ENCODE results near the gene POLN. TPM values are rescaled to one million over a fixed set of nuclear protein-coding genes. Genes with fewer than 3 reads are reported as not detected.
"Not testable (repeated sequence)": the region's sequence is repeated elsewhere in the genome, so short reads cannot be mapped to it uniquely, and the experiment has no call there.

POLN gene
- total RNA-seq, 2 experiments from 2014 or later, result 4.0 to 4.4 TPM

DNA sequence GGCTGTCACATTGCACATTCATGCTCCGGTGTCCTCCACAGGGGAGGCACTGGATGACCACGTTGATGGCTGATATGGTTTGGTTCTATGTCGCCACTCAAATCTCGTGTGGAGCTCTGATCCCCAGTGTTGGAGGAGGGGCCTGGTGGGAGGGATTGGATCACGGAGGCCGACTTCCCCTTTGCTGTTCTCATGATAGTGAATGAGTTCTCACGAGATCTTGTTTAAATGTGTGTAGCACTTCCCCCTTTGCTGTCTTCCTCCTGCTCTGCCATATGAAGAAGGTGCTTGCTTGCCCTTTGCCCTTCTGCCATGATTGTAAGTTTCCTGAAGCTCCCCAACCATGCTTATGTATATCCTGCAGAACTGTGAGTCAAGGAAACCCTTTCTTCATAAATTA is 205.1 kb downstream of the POLN start:
- no peak overlapping the region for H3K4me3 ChIP-seq (ENCODE audit: low read depth, low read length, poor library complexity, severe bottlenecking)
- DNase-seq (ENCODE audit: low spot score), result peak; percentile 14
- no TSS peak for BruUV-seq (replicated peaks)
- H3K9me2 ChIP-seq (ENCODE audit: insufficient read depth, low read length), result no peaks in the 10 kb centered on the region
- peaks cover 4% of the 10 kb centered on the region for H3K4me1 ChIP-seq (ENCODE audit: insufficient read depth, low read length, poor library complexity, severe bottlenecking)
- no peak overlapping the region for H3K4me2 ChIP-seq (ENCODE audit: low read length)
- H3K79me2 ChIP-seq (ENCODE audit: insufficient read depth, low read depth, low read length), result no peaks in the 10 kb centered on the region
- intact Hi-C loops (cut with micrococcal nuclease; ENCODE audit: unreplicated experiment), result no loop called here
- TF ChIP-seq, protein P1, sequence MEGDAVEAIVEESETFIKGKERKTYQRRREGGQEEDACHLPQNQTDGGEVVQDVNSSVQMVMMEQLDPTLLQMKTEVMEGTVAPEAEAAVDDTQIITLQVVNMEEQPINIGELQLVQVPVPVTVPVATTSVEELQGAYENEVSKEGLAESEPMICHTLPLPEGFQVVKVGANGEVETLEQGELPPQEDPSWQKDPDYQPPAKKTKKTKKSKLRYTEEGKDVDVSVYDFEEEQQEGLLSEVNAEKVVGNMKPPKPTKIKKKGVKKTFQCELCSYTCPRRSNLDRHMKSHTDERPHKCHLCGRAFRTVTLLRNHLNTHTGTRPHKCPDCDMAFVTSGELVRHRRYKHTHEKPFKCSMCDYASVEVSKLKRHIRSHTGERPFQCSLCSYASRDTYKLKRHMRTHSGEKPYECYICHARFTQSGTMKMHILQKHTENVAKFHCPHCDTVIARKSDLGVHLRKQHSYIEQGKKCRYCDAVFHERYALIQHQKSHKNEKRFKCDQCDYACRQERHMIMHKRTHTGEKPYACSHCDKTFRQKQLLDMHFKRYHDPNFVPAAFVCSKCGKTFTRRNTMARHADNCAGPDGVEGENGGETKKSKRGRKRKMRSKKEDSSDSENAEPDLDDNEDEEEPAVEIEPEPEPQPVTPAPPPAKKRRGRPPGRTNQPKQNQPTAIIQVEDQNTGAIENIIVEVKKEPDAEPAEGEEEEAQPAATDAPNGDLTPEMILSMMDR (conservative IDR thresholded peaks at IDR 0.05; ENCODE audit: low read length), result no peak
- ChIA-PET CTCF (ENCODE audit: unreplicated experiment) (no interaction called here), POLR2A (no interaction called here)
- H3K27ac ChIP-seq (ENCODE audit: low read depth, low read length, poor library complexity, severe bottlenecking), result no peak overlapping the region
- H4K20me1 ChIP-seq (ENCODE audit: insufficient read depth, low read length), result no peaks in the 10 kb centered on the region
- peak overlapping the region; percentile 25; the same call in 1 of the 2 replicates for H2AFZ ChIP-seq (ENCODE audit: low read length)
- no peaks in the 10 kb centered on the region for H3K36me3 ChIP-seq (ENCODE audit: insufficient read depth, low read length)
- no peaks in the 10 kb centered on the region for H3K9me3 ChIP-seq (ENCODE audit: low read length)

- intact Hi-C loops (cut with micrococcal nuclease; ENCODE audit: unreplicated experiment), result no loop called here
- no peaks in the 10 kb centered on the region for H4K20me1 ChIP-seq (ENCODE audit: insufficient read depth, low read length)
- H3K4me2 ChIP-seq (ENCODE audit: low read length), result no peak overlapping the region
- CTCF ChIA-PET (ENCODE audit: unreplicated experiment), result no interaction called here
- no peak overlapping the region for H3K4me3 ChIP-seq (ENCODE audit: low read depth, low read length, poor library complexity, severe bottlenecking)
- no peaks in the 10 kb centered on the region for H3K79me2 ChIP-seq (ENCODE audit: insufficient read depth, low read depth, low read length)
- peaks cover under 1% of the 10 kb centered on the region for H3K4me1 ChIP-seq (ENCODE audit: insufficient read depth, low read length, poor library complexity, severe bottlenecking)
- POLR2A ChIA-PET, result interaction anchor here (0.6 kb wide), 1 partner anchor 56 kb away, joined by 3 read pairs; no protein-coding TSS in a partner anchor
- no TSS peak for BruUV-seq (replicated peaks)
- TF ChIP-seq, protein P1 (conservative IDR thresholded peaks at IDR 0.05; ENCODE audit: low read length), result no peak
- no peak for TF ChIP-seq EZH2phosphoT487 (IDR thresholded peaks at IDR 0.05; ENCODE audit: borderline replicate concordance, low read depth, low read length)
- no peaks in the 10 kb centered on the region for H3K36me3 ChIP-seq (ENCODE audit: insufficient read depth, low read length)
- no peak overlapping the region for H3K27ac ChIP-seq (ENCODE audit: low read depth, low read length, poor library complexity, severe bottlenecking)
- DNase-seq (ENCODE audit: low spot score), result no peak
- H3K9me3 ChIP-seq (ENCODE audit: low read length), result no peaks in the 10 kb centered on the region
- no peak overlapping the region for H2AFZ ChIP-seq (ENCODE audit: low read length)
- H3K9me2 ChIP-seq (ENCODE audit: insufficient read depth, low read length), result no peaks in the 10 kb centered on the region
Measured at GRCh38 chr4:2036327-2036726, 205.6 kb downstream of the POLN start.

- H3K4me1 ChIP-seq (ENCODE audit: insufficient read depth, low read length, poor library complexity, severe bottlenecking); H3K36me3 ChIP-seq (ENCODE audit: insufficient read depth, low read length); H3K4me3 ChIP-seq (ENCODE audit: low read depth, low read length, poor library complexity, severe bottlenecking); H3K27ac ChIP-seq (ENCODE audit: low read depth, low read length, poor library complexity, severe bottlenecking); H3K9me2 ChIP-seq (ENCODE audit: insufficient read depth, low read length); CTCF ChIA-PET (ENCODE audit: unreplicated experiment); H3K4me2 ChIP-seq (ENCODE audit: low read length); BruUV-seq (replicated peaks); H3K79me2 ChIP-seq (ENCODE audit: insufficient read depth, low read depth, low read length); intact Hi-C loops (cut with micrococcal nuclease; ENCODE audit: unreplicated experiment); DNase-seq (ENCODE audit: low spot score); H2AFZ ChIP-seq (ENCODE audit: low read length); H4K20me1 ChIP-seq (ENCODE audit: insufficient read depth, low read length); H3K9me3 ChIP-seq (ENCODE audit: low read length): not testable (repeated sequence)
- POLR2A ChIA-PET, result interaction anchor here (0.6 to 0.7 kb wide), 2 partner anchors 22 to 489 kb away, joined by 3 read pairs; no protein-coding TSS in a partner anchor
Measured at GRCh38 chr4:2031161-2031560, 210.8 kb downstream of the POLN start.

DNA sequence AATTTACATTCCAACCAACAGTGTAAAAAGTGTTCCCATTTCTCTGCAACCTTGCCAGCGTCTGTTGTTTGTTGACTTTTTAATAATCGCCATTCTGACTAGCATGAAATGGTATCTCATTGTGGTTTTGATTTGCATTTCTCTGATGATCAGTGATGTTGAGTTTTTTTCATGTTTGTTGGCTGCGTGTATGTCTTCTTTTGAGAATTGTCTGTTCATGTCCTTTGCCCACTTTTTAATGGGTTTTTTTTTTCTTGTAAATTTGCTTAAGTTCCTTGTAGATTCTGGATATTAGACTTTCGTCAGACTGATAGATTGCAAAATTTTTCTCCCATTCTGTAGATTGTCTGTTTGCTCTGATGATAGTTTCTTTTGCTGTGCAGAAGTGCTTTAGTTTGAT is 214.8 kb downstream of the POLN start:
- H3K9me2 ChIP-seq (ENCODE audit: insufficient read depth, low read length); BruUV-seq (replicated peaks); H4K20me1 ChIP-seq (ENCODE audit: insufficient read depth, low read length); DNase-seq (ENCODE audit: low spot score); CTCF ChIA-PET (ENCODE audit: unreplicated experiment); H3K4me1 ChIP-seq (ENCODE audit: insufficient read depth, low read length, poor library complexity, severe bottlenecking); H3K79me2 ChIP-seq (ENCODE audit: insufficient read depth, low read depth, low read length); H3K36me3 ChIP-seq (ENCODE audit: insufficient read depth, low read length); intact Hi-C loops (cut with micrococcal nuclease; ENCODE audit: unreplicated experiment); POLR2A ChIA-PET; H3K9me3 ChIP-seq (ENCODE audit: low read length); H3K4me2 ChIP-seq (ENCODE audit: low read length); H3K27ac ChIP-seq (ENCODE audit: low read depth, low read length, poor library complexity, severe bottlenecking); H2AFZ ChIP-seq (ENCODE audit: low read length); H3K4me3 ChIP-seq (ENCODE audit: low read depth, low read length, poor library complexity, severe bottlenecking): not testable (repeated sequence)

All from OCI-LY7 (cell line).